ENCODE measurements around the gene R3HCC1L.

R3HCC1L gene

GRCh38 chr10:98263088-98263487, 128.6 kb downstream of the R3HCC1L start:
- no peak for DNase-seq

- DNase-seq, result no peak
Observed at GRCh38 chr10:98264378-98265065, 130.1 kb downstream of the R3HCC1L start.

GRCh38 chr10:98265403-98266378, 131.2 kb downstream of the R3HCC1L start:
- DNase-seq, result no peak

- no peak for DNase-seq
Observed at GRCh38 chr10:98266647-98267046, 132.2 kb downstream of the R3HCC1L start.

GRCh38 chr10:98267069-98267893, 132.8 kb downstream of the R3HCC1L start:
- no peak for DNase-seq

GRCh38 chr10:98267894-98268693, 133.6 kb downstream of the R3HCC1L start, which contains the start of gene LOXL4:
LOXL4 (minus strand) TSS chr10:98268194; CDS start chr10:98263019, 5,175 bp downstream.
- no peak for DNase-seq

GRCh38 chr10:98268694-98269431, 134.4 kb downstream of the R3HCC1L start:
- DNase-seq, result no peak

GRCh38 chr10:98269435-98269912, 135.0 kb downstream of the R3HCC1L start:
- DNase-seq, result no peak

GRCh38 chr10:98270073-98270740, 135.8 kb downstream of the R3HCC1L start:
- no peak for DNase-seq

GRCh38 chr10:98270786-98271185, 136.3 kb downstream of the R3HCC1L start:
- DNase-seq, result no peak

- no peak for DNase-seq
Observed at GRCh38 chr10:98272245-98272644, 137.8 kb downstream of the R3HCC1L start.

GRCh38 chr10:98272656-98273055, 138.2 kb downstream of the R3HCC1L start:
- DNase-seq, result no peak

- DNase-seq, result no peak
Observed at GRCh38 chr10:98273057-98273850, 138.8 kb downstream of the R3HCC1L start.

- DNase-seq, result no peak
Observed at GRCh38 chr10:98274562-98274961, 140.1 kb downstream of the R3HCC1L start.

- no peak for DNase-seq
Observed at GRCh38 chr10:98276311-98276710, 141.9 kb downstream of the R3HCC1L start.

GRCh38 chr10:98285416-98285815, 151.0 kb downstream of the R3HCC1L start:
- no peak for DNase-seq

GRCh38 chr10:98286419-98286818, 152.0 kb downstream of the R3HCC1L start:
- DNase-seq, result no peak

GRCh38 chr10:98287321-98287720, 152.9 kb downstream of the R3HCC1L start:
- no peak for DNase-seq

GRCh38 chr10:98289802-98290209, 155.3 kb downstream of the R3HCC1L start:
- DNase-seq, result no peak

- DNase-seq, result no peak
Observed at GRCh38 chr10:98292971-98293370, 158.5 kb downstream of the R3HCC1L start.

Measured in activated CD4-positive, alpha-beta T cell treated with anti-CD3 and anti-CD28 coated beads for 1 hour (primary cell).